Neuron (in vitro differentiated cells): ENCODE measurements around the gene ELL2.

ENCODE experiments used
- H2AFZ ChIP-seq: one replicate; pipeline ENCODE4 v1.6.1; 2013; ENCODE audit warnings: low read depth, mild to moderate bottlenecking, inconsistent platforms, low read length, moderate library complexity
- H3K27me3 ChIP-seq: one replicate; pipeline ENCODE4 v1.6.1; 2013; ENCODE audit warnings: low read length; ENCODE audit not compliant: insufficient read depth
- H3K36me3 ChIP-seq: one replicate; pipeline ENCODE4 v1.6.1; 2013; ENCODE audit warnings: low read length; ENCODE audit not compliant: insufficient read depth
- H3K4me1 ChIP-seq: one replicate; pipeline ENCODE4 v1.6.1; 2013; ENCODE audit warnings: low read length; ENCODE audit not compliant: insufficient read depth
- H3K4me3 ChIP-seq: 2 replicates; pipeline ENCODE4 v1.5.1; 2013; ENCODE audit warnings: mild to moderate bottlenecking, low read length, moderate library complexity
- H3K9me3 ChIP-seq: one replicate; pipeline ENCODE4 v1.6.1; 2013; ENCODE audit warnings: low read length

Gene ELL2

DNA sequence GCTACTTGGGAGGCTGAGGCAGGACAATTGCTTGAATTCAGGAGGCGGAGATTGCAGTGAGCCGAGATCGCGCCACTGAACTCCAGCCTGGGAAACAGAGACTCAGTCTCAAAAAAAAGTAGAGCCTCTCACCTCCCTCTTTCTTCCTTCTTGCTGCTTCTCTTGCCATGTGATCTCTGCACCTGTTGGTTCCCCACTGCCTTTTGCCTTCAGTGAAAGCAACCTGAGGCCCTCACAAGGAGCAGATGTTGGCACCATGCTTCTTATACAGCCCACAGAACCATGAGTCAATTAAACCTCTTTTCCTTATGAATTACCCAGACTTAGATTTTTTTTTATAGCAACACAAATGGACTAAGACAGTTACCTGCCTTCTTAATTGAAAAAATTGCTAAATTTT, 93.5 kb downstream of the ELL2 start:
- Histone ChIP-seq H3K4me1 (peaks cover 19% of the 10 kb centered on the region), H2AFZ (no peak overlapping the region), H3K36me3 (no peaks in the 10 kb centered on the region), H3K27me3 (no peaks in the 10 kb centered on the region), H3K4me3 (no peak overlapping the region), H3K9me3 (peaks cover 2% of the 10 kb centered on the region)

DNA sequence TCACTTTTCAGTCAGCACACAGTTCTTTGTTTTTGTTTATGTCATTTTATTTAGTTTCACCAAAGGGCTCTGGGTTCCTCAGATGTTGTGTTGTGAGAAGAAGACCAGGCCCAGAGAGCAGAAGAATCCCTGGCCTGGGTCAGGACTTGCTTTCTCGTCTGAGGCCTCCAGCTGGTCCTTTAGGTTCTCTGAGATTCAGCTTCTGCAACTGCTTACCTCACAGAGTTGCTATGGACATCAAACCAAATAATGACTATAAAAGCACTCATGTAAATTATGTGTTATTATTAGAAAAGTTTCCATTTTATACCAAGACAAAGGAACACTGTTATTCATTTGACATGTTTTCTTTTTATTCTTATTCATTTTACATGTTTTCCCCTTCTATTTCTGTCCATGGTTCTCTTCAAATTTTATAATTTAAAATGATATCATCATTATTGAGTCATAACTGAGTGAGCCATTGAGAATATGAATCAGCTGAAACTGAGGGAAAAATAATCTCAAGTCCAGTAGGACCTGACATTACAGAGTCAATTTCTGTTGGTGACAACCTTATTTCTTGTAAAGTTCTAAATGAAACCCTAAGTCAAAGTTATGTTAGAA, 95.1 kb downstream of the ELL2 start:
- Histone ChIP-seq H2AFZ (no peak overlapping the region), H3K4me1 (peaks cover 25% of the 10 kb centered on the region), H3K27me3 (no peaks in the 10 kb centered on the region), H3K9me3 (peaks cover 2% of the 10 kb centered on the region), H3K4me3 (no peak overlapping the region), H3K36me3 (no peaks in the 10 kb centered on the region)

DNA sequence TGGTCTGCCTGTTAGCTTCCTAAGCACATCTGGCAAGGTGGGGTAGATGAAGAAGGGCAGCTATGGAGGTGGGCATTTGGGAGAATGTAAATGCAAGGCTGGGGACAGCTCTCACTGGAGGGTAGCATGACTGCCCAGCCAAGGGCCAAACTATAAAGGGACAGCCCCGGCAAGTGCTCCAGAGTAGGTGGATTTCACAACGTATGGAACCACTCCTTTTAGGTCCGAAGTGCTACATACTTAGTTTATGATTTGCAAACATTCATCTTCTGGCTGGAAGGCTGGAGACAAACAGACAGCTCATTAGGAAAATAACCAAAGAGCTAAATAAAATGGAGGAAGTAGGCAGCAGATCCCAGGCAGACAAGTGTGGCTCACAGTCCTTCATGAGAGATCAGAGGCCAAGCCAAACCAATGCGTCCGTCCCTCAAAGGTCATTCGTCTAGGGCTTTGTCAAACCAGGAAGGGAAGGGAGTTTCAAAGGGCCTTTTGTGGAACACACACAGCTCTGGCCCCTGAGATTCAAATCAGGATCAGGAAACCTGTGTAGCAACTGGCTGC, 96.6 kb downstream of the ELL2 start:
- H3K27me3 ChIP-seq, result no peaks in the 10 kb centered on the region
- H3K9me3 ChIP-seq, result peaks cover 4% of the 10 kb centered on the region
- H3K4me1 ChIP-seq, result peaks cover 25% of the 10 kb centered on the region
- H3K36me3 ChIP-seq, result no peaks in the 10 kb centered on the region
- H3K4me3 ChIP-seq, result no peak overlapping the region
- H2AFZ ChIP-seq, result no peak overlapping the region

DNA sequence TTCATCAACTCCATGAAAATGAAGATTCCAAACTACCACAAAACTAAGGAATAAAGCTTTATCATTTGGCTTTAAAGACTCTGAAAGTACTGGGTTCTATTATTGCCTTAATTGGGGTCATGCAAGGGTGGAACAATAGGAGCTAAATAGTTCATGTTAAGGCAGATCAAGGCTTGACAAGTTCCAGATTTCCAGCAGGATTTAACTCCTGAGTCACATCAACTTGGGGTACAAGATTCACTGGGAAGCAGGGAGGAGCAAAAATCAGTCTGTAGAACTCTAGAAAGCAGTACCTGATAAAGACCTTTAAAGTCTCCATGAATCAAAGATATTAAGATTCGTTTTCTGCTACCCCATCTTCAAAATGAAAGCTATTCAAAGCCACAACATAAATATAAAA, 97.2 kb downstream of the ELL2 start:
- Histone ChIP-seq H2AFZ (no peak overlapping the region), H3K4me3 (no peak overlapping the region), H3K9me3 (peaks cover 4% of the 10 kb centered on the region), H3K27me3 (no peaks in the 10 kb centered on the region), H3K4me1 (peaks cover 31% of the 10 kb centered on the region), H3K36me3 (no peaks in the 10 kb centered on the region)

DNA sequence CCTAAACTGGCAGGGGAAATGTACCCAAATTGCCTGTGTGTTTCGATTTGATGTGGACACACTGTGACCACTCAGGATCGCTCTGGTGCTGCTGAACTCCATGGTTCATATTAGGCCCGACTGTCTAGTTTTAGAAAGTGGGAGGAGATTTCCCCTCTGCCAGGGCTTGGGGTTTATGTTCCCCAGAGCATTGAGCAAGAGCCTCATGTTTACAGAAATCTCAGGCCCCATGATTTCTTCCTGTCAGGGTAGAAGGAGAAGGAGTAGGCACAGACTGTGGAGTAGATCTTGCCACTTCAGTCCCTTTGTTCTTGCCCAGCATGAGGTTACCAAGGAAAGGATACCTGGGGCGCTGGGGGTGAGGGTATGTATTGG, 98.3 kb downstream of the ELL2 start:
- H3K4me3 ChIP-seq, result no peak overlapping the region
- H2AFZ ChIP-seq, result no peak overlapping the region
- H3K27me3 ChIP-seq, result no peaks in the 10 kb centered on the region
- peaks cover 39% of the 10 kb centered on the region for H3K4me1 ChIP-seq
- H3K36me3 ChIP-seq, result no peaks in the 10 kb centered on the region
- H3K9me3 ChIP-seq, result peaks cover 4% of the 10 kb centered on the region

DNA sequence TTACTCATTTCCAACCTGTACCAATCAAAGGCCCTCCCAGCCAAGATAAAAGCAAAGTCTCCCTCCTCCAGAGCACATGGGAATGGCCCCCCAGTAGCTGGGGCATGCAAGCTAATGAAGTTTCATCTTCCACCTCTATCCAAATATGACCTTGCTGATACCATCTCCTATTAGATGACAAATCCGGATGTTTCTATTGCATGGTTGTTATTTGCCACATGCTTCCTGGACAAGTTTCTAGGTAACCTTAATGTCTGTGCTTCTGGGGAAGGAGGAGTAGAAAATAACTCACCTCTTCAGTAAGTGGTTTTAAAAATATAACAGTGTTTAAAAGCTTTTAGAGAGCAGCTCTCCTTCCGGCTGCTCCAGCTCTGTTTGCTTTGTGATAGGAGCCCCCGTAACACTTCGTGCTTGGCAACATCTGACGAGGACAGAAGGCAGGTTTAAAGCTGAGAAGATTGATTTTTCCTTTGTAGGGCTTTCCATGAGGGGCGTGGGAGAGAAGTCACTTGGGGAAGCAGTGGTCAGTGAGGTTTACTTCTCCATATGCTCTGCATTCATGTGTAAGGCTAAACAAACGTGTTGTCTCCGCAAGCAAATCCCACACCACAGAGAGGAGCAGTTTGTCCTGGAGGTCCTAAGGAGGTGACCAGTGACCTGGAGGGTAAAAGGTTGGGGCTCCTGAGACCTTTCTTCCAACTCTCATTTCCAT, 98.8 kb downstream of the ELL2 start:
- Histone ChIP-seq H3K9me3 (peaks cover 1% of the 10 kb centered on the region), H3K36me3 (no peaks in the 10 kb centered on the region), H3K4me3 (no peak overlapping the region), H3K4me1 (peaks cover 44% of the 10 kb centered on the region), H2AFZ (no peak overlapping the region), H3K27me3 (no peaks in the 10 kb centered on the region)

DNA sequence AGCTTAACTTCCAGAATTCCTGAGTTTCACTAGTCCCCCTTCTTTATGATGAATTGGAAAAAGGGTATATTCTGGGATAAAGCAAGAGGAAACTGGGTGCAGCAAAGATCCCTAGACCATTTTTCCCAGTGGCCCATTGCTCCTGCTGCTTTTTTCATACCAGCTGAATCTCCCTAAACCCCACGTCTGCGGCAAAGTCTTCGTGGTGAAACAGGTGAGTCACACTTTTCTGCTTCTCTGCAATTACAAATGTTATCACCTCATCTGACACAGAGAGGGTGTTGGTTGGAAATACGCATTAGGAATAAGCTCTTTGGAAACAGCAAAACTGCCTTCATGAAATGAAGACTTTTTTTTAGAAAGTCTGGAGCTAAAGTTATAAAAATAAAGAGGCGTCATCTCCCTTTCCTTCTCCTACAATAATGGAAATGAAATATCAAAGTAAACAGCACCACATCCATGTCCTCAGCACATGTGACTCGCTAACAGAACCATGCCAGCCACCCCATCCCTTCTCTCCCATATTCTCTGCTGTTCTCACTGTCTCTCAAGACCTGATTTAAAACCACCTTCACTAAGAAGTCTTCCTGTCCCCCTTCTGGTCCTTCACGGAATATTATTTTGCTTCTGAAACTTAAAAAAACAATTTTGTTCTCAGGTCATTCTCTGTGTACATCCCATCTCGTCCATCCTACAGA, 99.6 kb downstream of the ELL2 start:
- peaks cover 52% of the 10 kb centered on the region for H3K4me1 ChIP-seq
- H3K36me3 ChIP-seq, result no peaks in the 10 kb centered on the region
- H2AFZ ChIP-seq, result no peak overlapping the region
- H3K27me3 ChIP-seq, result no peaks in the 10 kb centered on the region
- peaks cover 1% of the 10 kb centered on the region for H3K9me3 ChIP-seq
- H3K4me3 ChIP-seq, result no peak overlapping the region

DNA sequence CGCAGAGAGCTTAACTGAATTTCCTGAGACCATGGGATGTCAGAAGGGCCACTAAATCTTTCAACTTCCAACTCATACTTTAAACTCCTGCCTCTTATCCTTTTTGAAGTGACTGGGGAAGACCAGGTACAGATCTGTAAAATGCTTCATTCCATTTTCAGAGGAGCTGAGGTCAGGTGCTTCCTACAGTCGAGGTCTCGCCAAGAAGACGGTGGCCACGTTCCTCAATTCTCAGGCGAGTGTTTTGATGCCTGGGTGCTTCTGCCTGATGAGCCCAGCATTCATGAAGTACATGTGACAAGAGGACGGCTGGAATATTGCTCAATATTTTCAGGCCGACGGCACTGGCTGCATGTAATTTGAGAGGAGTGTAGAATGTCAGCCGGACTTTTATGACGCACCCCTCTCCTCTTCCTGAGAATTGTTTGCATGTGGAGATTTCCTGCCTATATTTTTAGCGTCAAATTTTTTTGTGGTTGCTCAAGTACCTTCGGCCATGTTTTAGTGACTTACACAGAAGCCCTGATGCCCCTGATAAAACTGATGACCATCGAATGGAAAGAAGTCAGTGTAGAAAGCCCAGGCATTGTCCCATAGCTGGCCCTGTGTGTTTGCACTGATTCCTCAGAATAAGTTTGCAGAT, 100.3 kb downstream of the ELL2 start:
- Histone ChIP-seq H2AFZ (no peak overlapping the region), H3K4me3 (no peak overlapping the region), H3K4me1 (peaks cover 56% of the 10 kb centered on the region), H3K27me3 (no peaks in the 10 kb centered on the region), H3K36me3 (no peaks in the 10 kb centered on the region), H3K9me3 (peaks cover 1% of the 10 kb centered on the region)

DNA sequence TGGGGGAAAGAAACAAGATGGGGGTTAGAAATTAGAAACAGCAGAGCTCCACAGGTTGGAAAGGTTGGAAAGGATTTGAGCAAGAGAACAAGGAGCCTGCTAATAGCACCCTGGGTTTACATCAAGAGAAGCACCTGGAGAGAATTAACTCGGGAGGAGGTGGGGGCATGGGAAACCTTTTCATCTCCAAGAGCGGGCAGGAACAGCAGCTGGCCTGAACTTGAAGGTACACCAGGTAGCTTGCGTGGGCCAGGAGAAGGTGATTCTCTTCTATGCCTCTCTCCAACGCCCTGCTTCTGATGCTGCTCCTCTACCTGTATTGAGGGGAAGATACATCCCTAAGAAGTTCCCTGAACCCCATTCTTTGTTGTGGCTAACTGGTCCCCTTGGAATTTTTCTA, 102.0 kb downstream of the ELL2 start:
- H3K36me3 ChIP-seq, result no peaks in the 10 kb centered on the region
- H3K4me1 ChIP-seq, result peaks cover 47% of the 10 kb centered on the region
- no peaks in the 10 kb centered on the region for H3K27me3 ChIP-seq
- H2AFZ ChIP-seq, result no peak overlapping the region
- no peak overlapping the region for H3K4me3 ChIP-seq
- H3K9me3 ChIP-seq, result peaks cover 1% of the 10 kb centered on the region

DNA sequence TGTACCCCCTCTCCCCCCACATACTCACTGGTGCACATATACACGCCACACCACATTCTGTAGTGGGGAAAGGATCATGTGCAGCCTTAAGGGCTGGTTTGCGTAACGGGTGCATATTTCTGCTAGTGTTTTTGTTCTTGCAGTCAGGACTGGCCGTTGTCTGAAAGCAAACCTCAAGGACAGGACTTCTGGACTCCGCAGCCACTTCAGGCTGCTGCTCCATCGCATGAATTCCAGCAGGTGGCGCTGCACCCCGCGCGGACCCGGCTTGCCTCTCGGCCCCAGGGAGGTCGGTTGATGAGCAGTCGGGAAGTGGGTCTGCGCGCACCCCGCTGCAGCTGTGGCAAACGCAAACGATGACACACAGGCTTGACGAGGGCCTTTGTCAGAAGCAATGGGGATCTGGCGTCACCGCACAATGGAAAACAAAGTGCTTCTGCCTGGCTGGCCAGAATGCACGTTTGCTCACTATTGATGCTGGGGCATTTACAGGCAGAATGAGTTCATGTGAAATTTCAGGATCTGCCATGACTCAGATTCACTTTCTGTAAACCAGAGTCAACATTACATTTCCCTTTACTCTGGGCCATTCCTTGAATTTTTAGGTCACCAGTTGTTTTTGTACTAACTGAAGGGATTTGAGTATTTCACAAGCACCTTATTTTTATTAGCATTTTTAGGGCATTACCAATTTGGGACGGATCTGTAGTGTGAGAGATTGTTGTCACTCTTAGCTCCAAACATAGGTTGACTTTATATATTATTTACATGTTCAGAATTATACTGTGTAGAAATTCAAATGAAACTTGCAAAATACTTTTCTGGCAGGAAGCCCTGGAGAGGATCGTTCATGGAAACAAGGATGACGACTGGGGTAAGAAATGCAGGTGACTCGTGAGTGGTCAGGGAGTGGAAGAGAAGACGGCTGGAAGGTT, 102.7 kb downstream of the ELL2 start:
- no peaks in the 10 kb centered on the region for H3K36me3 ChIP-seq
- H3K9me3 ChIP-seq, result peaks cover 1% of the 10 kb centered on the region
- no peak overlapping the region for H2AFZ ChIP-seq
- H3K27me3 ChIP-seq, result no peaks in the 10 kb centered on the region
- H3K4me3 ChIP-seq, result peak overlapping the region; percentile 5
- H3K4me1 ChIP-seq, result peaks cover 44% of the 10 kb centered on the region

DNA sequence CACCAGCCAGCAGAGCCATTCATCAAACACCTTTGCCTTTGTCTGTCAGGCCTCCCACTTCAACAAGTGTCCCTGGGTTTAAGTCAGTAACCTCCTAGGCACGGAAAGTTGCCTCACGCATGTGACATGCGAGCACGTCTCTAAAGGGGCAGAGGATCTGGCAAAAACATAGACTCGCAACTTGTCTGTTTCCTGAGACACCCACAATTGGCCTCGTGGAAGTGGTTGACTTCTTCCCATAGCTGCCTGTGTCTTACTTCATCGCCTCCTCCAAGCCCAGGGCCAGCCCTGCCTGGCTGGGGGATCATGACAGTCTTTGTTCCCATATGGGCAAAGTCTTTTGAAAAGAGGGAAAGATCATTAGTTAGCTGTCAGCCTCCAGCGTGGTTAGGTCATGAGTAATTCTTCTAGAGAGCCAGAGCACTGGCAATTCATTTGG, 103.6 kb downstream of the ELL2 start:
- Histone ChIP-seq H2AFZ (no peak overlapping the region), H3K4me3 (no peak overlapping the region)

DNA sequence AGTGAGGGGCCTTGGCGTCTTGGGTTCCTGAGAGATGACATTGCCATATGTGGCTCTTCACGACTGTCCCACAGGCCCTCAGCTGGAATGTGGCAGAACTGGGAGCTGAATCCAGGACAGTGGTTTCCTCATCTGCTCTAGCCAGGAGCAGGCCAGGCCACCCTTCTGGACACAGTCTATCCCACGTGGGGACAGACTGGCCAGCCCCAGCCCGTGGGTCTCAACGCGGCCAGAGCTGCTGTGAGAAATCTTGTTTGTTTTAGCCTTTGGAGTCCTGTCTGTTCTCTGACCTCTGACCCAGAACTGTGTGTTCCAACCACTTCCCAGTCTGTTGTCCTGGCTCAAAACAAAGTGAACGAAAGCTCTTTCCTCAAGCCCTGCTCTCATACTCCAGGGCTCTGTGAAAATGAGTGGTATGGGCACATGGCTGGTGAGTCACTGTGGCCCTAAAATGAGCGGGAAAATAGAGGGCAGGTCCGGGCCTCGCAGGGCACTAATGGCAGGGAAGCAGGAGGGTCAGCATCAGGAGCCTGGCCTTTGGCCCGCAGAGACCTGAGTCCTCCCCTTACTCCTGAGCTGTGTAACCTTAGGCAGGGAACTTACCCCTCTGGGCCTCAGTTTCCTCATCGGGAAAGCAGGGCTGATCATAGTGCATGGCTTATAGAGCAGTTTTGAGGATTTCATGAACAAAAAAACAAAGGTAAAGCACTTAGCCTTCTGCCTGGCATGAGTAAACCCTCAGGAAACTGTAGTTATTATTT, 104.3 kb downstream of the ELL2 start:
- H3K4me1 ChIP-seq, result peaks cover 35% of the 10 kb centered on the region
- no peaks in the 10 kb centered on the region for H3K36me3 ChIP-seq
- no peaks in the 10 kb centered on the region for H3K27me3 ChIP-seq
- no peak overlapping the region for H2AFZ ChIP-seq
- peaks cover 1% of the 10 kb centered on the region for H3K9me3 ChIP-seq
- H3K4me3 ChIP-seq, result no peak overlapping the region

More for the DNA sequence above, 103.6 kb downstream of the ELL2 start:
- peaks cover 1% of the 10 kb centered on the region for H3K9me3 ChIP-seq
- peaks cover 40% of the 10 kb centered on the region for H3K4me1 ChIP-seq
- H3K36me3 ChIP-seq, result no peaks in the 10 kb centered on the region
- H3K27me3 ChIP-seq, result no peaks in the 10 kb centered on the region
